Heart left ventricle (tissue), 16 donors: Measurements from ENCODE around the gene BAIAP2L1. TPM values are rescaled to one million over a fixed set of nuclear protein-coding genes. Genes with fewer than 3 reads are reported as not detected.

Experiments
- ATAC-seq, 4 donors: fragments of 200-7000 bp; cut with Tn5 transposase; one replicate each; pipeline ENCODE4 v1.9.1; 2020 to 2022; ENCODE audit warnings: moderate library complexity in 4 of 4, mild to moderate bottlenecking in 3 of 4, moderate number of reproducible peaks in 1 of 4
- DNase-seq, 5 donors: peaks; one replicate each; pipeline ENCODE4 v3.0.0-alpha.2; 2020
- H3K27ac ChIP-seq, 12 donors: fragments of 200-600 bp; sonication (generic) in 4 of 12; one replicate each; pipeline versions ENCODE4 v1.5.0 to v1.8.0; 2016 to 2022; ENCODE audit warnings: mild to moderate bottlenecking in 2 of 12
- H3K27me3 ChIP-seq, 9 donors: fragments of 200-600 bp; sonication (generic) in 2 of 9; one replicate each; pipeline versions ENCODE4 v1.5.1 to v1.8.0; 2016 to 2022; ENCODE audit warnings: mild to moderate bottlenecking in 3 of 9
- H3K36me3 ChIP-seq, 9 donors: fragments of 200-600 bp; sonication (generic) in 2 of 9; one replicate each; pipeline versions ENCODE4 v1.5.0 to v1.8.0; 2018 to 2022; ENCODE audit warnings: mild to moderate bottlenecking in 2 of 9
- H3K4me1 ChIP-seq, 12 donors: fragments of 200-600 bp; sonication (generic) in 4 of 12; one replicate each; pipeline versions ENCODE4 v1.5.0 to v1.8.0; 2016 to 2022; ENCODE audit warnings: mild to moderate bottlenecking in 3 of 12
- H3K4me3 ChIP-seq, 12 donors: fragments of 200-600 bp; sonication (generic) in 4 of 12; one replicate each; pipeline versions ENCODE4 v1.5.0 to v1.8.0; 2017 to 2022; ENCODE audit warnings: mild to moderate bottlenecking in 9 of 12, moderate library complexity in 4 of 12
- H3K9me3 ChIP-seq, 12 donors: fragments of 200-600 bp; sonication (generic) in 4 of 12; one replicate each; pipeline versions ENCODE4 v1.5.0 to v1.8.0; 2016 to 2022; ENCODE audit warnings: mild to moderate bottlenecking in 1 of 12
- POLR2A ChIP-seq, 2 donors: fragments of 450-650 bp; IDR thresholded peaks; one replicate each; pipeline ENCODE4 v1.6.1; 2017; ENCODE audit warnings: antibody characterized with exemption in 2 of 2, mild to moderate bottlenecking in 2 of 2, moderate library complexity in 2 of 2
- WGBS, 4 donors: extraction: QIAGEN DNeasy Blood & Tissue Kit in 2 of 4; methylation state at CpG; one replicate each; pipeline versions ENCODE4 v1.1.5 to v1.1.7; 2013 to 2018; 5-methylcytosine and 5-hydroxymethylcytosine counted together
- intact Hi-C, 10 donors: fragments of 100-400 bp; cut with DNase I; formaldehyde crosslinking; loops; one replicate each; pipeline versions ENCODE4 v1.11.1 to v1.14.2; 2022
- polyA plus RNA-seq, 2 donors: library from polyadenylated mRNA; stranded (reverse); fragments of 200-250 nt; gene quantifications; one replicate each; pipeline ENCODE4 v1.2.3, GENCODE V29; 2013
- total RNA-seq, 9 donors: library from RNA; depleted of rRNA in 2 of 9; stranded (reverse); fragments of >200 nt in 2 of 9; fragmentation: NEBNext Ultra II Directional in 3 of 9; extraction: Animal tissue kit (Norgen Biotek cat#: 25700) in 3 of 9; gene quantifications; one replicate each; pipeline versions ENCODE4 v1.1.0 to v1.2.4, GENCODE V29; 2016 to 2023
- TF ChIP-seq, protein P1 (sequence below), 12 donors: fragments of 200-600 bp; sonication (generic) in 4 of 12; IDR thresholded peaks; one replicate each; pipeline versions ENCODE4 v1.5.0 to v1.8.0; 2018 to 2022; ENCODE audit warnings: antibody characterized with exemption in 12 of 12, mild to moderate bottlenecking in 5 of 12
- donor health status: ischemic (EF 13 %, LVEDD 7.1; RV severe dilation, severe dysfunction).
- donor health status: healthy with polysubstance abuse.
- donor health status: DM: no; HTN: yes; CAD: no.
- donor health status: DM: no; HTN: no; CAD: no.
- donor health status: ischemic (EF 25% LVEDD 6.9; RV normal size, moderate dysfunction).
- donor health status: ischemic (EF 25% LVEDD 5.7; RV mildly dilated, moderate dysfunction).
- donor health status: healthy.
- donor health status: DM: yes; HTN: yes; CAD: no.
- donor health status: ischemic (EF 35%, LVEDD 5.7; RV mildly dilated, moderate dysfunction).
- donor health status: nonischemic (EF 11% LVEDD 7.7; RV severe dilation, severe dysfunction).
- donor health status: DM: yes; HTN: yes; CAD: no.
- donor health status: PGD.
- donor health status: ischemic (EF 29% LVEDD 5.4; RV normal size, mild dysfunction).
- donor health status: nonischemic (EF 23%, LVEDD 6.1; RV moderate dilation, normal function).

The BAIAP2L1 gene
- total and polyA plus RNA-seq, 11 donors, result 0.64 to 2.7 (median 2.1) TPM

DNA sequence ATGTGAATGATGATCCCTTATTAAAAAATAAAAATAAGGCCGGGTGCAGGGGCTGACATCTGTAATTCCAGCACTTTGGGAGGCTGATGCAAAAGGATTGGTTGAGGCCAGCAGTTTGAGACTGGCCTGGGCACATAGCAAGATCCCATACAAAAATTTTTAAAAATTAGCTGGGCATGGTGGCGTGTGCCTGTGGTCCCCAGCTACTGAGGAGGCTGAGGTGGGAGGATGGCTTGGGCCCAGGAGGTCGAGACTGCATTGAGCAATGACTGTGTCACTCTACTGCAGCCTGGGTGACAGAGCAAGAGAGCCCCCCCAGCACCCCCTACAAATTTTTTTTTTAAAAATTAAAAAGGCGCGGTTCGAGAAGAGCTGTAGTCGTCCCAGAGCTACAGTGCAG is 120.6 kb downstream of the BAIAP2L1 start:
- ATAC-seq (no peak), DNase-seq (no peak)
- Histone ChIP-seq H3K4me1 (peaks cover 9 to 46% (median 31%) of the 10 kb centered on the region in 12 donors), H3K27ac (peak overlapping the region in 10 of 12 donors; percentile 63 to 99 (median 91)), H3K27me3 (no peaks in the 10 kb centered on the region), H3K36me3 (peaks cover 0 to 15% (median 0%) of the 10 kb centered on the region in 9 donors), H3K9me3 (no peaks in the 10 kb centered on the region), H3K4me3 (peak overlapping the region in 10 of 12 donors; percentile 67 to 98 (median 78))
- no peak for TF ChIP-seq POLR2A (IDR thresholded peaks at IDR 0.05)
- TF ChIP-seq, protein P1, sequence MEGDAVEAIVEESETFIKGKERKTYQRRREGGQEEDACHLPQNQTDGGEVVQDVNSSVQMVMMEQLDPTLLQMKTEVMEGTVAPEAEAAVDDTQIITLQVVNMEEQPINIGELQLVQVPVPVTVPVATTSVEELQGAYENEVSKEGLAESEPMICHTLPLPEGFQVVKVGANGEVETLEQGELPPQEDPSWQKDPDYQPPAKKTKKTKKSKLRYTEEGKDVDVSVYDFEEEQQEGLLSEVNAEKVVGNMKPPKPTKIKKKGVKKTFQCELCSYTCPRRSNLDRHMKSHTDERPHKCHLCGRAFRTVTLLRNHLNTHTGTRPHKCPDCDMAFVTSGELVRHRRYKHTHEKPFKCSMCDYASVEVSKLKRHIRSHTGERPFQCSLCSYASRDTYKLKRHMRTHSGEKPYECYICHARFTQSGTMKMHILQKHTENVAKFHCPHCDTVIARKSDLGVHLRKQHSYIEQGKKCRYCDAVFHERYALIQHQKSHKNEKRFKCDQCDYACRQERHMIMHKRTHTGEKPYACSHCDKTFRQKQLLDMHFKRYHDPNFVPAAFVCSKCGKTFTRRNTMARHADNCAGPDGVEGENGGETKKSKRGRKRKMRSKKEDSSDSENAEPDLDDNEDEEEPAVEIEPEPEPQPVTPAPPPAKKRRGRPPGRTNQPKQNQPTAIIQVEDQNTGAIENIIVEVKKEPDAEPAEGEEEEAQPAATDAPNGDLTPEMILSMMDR (IDR thresholded peaks at IDR 0.05), result no peak
- WGBS, 4 donors, result 56 to 67% (median 60%) methylated on average over 7 of the region's 7 CpGs
- intact Hi-C loops, result loop anchor here in 5 of 10 donors (5.0 to 10.0 kb wide), 4 partner anchors 33 to 1135 kb away; no protein-coding TSS in a partner anchor

DNA sequence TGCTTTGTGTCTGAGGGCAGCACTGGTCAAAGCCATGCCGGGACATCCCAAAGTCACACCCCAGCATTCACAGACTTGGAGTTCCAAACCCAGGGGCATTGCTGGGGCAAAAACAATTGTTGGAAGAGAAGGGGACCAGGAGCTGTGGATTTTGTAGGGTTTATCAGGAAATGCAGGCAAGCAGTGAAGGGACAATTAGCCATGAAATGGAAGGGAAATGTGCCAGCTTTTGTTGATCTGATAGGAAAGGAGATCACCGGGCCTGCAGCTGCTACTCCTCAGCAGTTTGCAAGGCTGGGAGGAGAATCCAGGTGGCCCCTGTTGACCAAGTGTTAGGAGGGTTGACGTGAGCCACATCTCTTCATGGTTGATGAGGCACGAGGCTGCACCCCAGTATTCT is 122.0 kb downstream of the BAIAP2L1 start:
- ATAC-seq (no peak), DNase-seq (no peak)
- TF ChIP-seq POLR2A (IDR thresholded peaks at IDR 0.05), result no peak
- TF ChIP-seq, protein P1 (IDR thresholded peaks at IDR 0.05), result no peak
- Histone ChIP-seq H3K4me1 (peaks cover 0 to 33% (median 18%) of the 10 kb centered on the region in 12 donors), H3K9me3 (no peaks in the 10 kb centered on the region), H3K4me3 (no peak overlapping the region), H3K27ac (no peak overlapping the region), H3K36me3 (peaks cover 0 to 10% (median 0%) of the 10 kb centered on the region in 9 donors), H3K27me3 (no peaks in the 10 kb centered on the region)
- WGBS, 4 donors, result 76 to 82% (median 81%) methylated on average over 4 of the region's 4 CpGs
- intact Hi-C loops, result no loop called here

DNA sequence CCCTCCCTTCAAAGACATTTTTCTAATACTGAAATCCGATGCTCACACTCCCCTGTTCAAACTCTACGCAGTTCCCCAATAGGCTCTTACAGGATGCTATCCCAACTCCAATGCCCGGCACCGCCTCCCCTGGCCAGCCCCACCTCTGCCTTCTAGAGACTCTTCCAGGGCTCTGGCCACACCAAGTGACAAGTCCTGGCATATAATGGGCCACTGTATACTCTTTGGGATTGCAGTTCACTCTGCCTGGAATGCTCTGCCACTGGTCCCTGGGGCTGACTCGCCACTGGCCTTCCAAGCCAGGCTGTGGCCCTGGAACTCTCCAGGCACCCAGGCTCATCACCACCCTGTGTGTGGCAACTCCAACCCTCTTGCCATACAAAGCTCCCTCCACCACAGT is 122.5 kb downstream of the BAIAP2L1 start:
- no peak for TF ChIP-seq POLR2A (IDR thresholded peaks at IDR 0.05)
- TF ChIP-seq, protein P1 (IDR thresholded peaks at IDR 0.05), result no peak
- intact Hi-C loops, result no loop called here
- ATAC-seq (no peak), DNase-seq (no peak)
- no peak overlapping the region for H3K4me3 ChIP-seq
- H3K27ac ChIP-seq, result no peak overlapping the region
- H3K4me1 ChIP-seq, result peaks cover 0 to 28% (median 12%) of the 10 kb centered on the region in 12 donors
- H3K27me3 ChIP-seq, result no peaks in the 10 kb centered on the region
- WGBS, 4 donors, result 93 to 97% (median 95%) methylated on average over 5 of the region's 5 CpGs
- H3K36me3 ChIP-seq, result peaks cover 0 to 6% (median 0%) of the 10 kb centered on the region in 9 donors
- H3K9me3 ChIP-seq, result no peaks in the 10 kb centered on the region

DNA sequence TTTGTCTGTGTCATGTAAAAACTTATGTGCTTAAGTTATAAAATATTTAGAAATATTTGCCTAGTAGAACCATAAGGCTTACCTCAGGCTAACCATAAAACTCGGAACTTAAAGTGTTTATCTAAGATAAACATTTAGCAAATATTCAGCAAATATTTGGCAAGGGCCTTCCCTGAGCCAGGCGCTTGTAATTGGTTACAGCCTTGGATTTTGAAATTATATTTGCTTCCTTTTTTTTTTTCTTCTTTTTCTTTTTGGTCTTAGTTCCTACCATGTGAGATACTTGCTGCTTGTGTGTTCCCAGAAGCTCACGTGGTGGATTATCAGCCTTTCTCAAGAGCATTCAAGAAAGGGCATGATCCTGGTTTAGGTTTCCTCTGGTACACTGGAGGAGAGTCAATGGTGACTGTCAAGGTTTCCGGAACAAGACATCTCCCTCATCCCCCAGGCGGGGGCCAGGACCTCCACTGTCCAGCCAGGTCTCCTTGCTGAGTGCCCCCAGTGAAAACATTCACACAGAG is 124.6 kb downstream of the BAIAP2L1 start:
- Histone ChIP-seq H3K9me3 (no peaks in the 10 kb centered on the region), H3K4me3 (no peak overlapping the region), H3K36me3 (no peaks in the 10 kb centered on the region), H3K27ac (peak overlapping the region in 3 of 12 donors; percentile 29 to 62 (median 60)), H3K27me3 (no peaks in the 10 kb centered on the region), H3K4me1 (peaks cover 0 to 22% (median 5%) of the 10 kb centered on the region in 12 donors)
- intact Hi-C loops, result no loop called here
- ATAC-seq, result no peak
- no peak for DNase-seq
- TF ChIP-seq, protein P1 (IDR thresholded peaks at IDR 0.05), result no peak
- TF ChIP-seq POLR2A (IDR thresholded peaks at IDR 0.05), result no peak
- WGBS, 4 donors, result 63 to 69% (median 64%) methylated on average over 5 of the region's 5 CpGs
